HEK293 (cell line): ENCODE results near the gene CLTCL1.

ENCODE experiments used
- CTCF ChIA-PET: fragments of 350-600 bp; formaldehyde crosslinking; extraction: SDS; loops from one replicate; lab custom pipeline; 2021; ENCODE audit warnings: antibody characterized with exemption; lab: Yijun Ruan, JAX
- POLR2A ChIA-PET: fragments of 300-600 bp; formaldehyde crosslinking; extraction: SDS; loops from one replicate; lab custom pipeline; 2020; ENCODE audit warnings: antibody characterized with exemption, inconsistent platforms; lab: Yijun Ruan, JAX
- H3K27ac ChIP-seq: fragments of 200-500 bp; sonication (Bioruptor generic); 2 replicates; pipeline ENCODE4 v1.5.1; 2014; ENCODE audit warnings: low read depth, low read length, control low read depth, inconsistent platforms; ENCODE audit errors: extremely low read depth
- H3K36me3 ChIP-seq, 2 experiments: fragments of 200-500 bp in 1 of 2; sonication (Bioruptor generic) in 1 of 2; 1 replicate in 1 of 2; 2 replicates in 1 of 2; pipeline ENCODE4 v1.5.1; 2014 to 2017; ENCODE audit warnings: inconsistent platforms in 2 of 2, low read length in 2 of 2; ENCODE audit not compliant: control insufficient read depth in 2 of 2, insufficient read depth in 1 of 2
- H3K4me1 ChIP-seq: fragments of 200-500 bp; sonication (Bioruptor generic); 2 replicates; pipeline ENCODE4 v1.5.1; 2014; ENCODE audit warnings: mild to moderate bottlenecking, low read length, inconsistent platforms; ENCODE audit not compliant: control insufficient read depth, insufficient read depth
- H3K4me3 ChIP-seq: 2 replicates; pipeline ENCODE4 v1.5.1; 2011; ENCODE audit warnings: low read depth, mild to moderate bottlenecking, control low read depth, low read length, moderate library complexity
- H3K9me3 ChIP-seq: fragments of 200-500 bp; sonication (Bioruptor generic); 2 replicates; pipeline ENCODE4 v1.5.1; 2014; ENCODE audit warnings: low read depth, low read length, inconsistent platforms; ENCODE audit not compliant: control insufficient read depth, insufficient read depth
- GLIS2 ChIP-seq: fragments of 450-650 bp; formaldehyde crosslinking; IDR thresholded peaks from 2 replicates; pipeline ENCODE4 v1.5.1; 2016; ENCODE audit warnings: missing biosample characterization, missing genetic modification characterization
- HOXA7 ChIP-seq: sonication (generic); formaldehyde crosslinking; IDR thresholded peaks from 2 replicates; pipeline ENCODE4 v1.8.1; 2022; ENCODE audit warnings: missing genetic modification reagents, borderline replicate concordance
- HOXD13 ChIP-seq: sonication (generic); formaldehyde crosslinking; IDR thresholded peaks from 2 replicates; pipeline ENCODE4 v1.8.0; 2022; ENCODE audit warnings: missing genetic modification reagents, borderline replicate concordance
- INSM2 ChIP-seq: fragments of 450-650 bp; formaldehyde crosslinking; IDR thresholded peaks from 2 replicates; pipeline ENCODE4 v1.5.1; 2016; ENCODE audit warnings: missing biosample characterization, missing genetic modification characterization
- KLF16 ChIP-seq: fragments of 450-650 bp; formaldehyde crosslinking; IDR thresholded peaks from 2 replicates; pipeline ENCODE4 v1.5.1; 2017; ENCODE audit warnings: missing biosample characterization, missing genetic modification characterization
- SCRT1 ChIP-seq: fragments of 450-650 bp; formaldehyde crosslinking; IDR thresholded peaks from 2 replicates; pipeline ENCODE4 v1.5.1; 2016; ENCODE audit warnings: missing biosample characterization, missing genetic modification characterization, borderline replicate concordance
- SCRT2 ChIP-seq: fragments of 450-650 bp; formaldehyde crosslinking; IDR thresholded peaks from 2 replicates; pipeline ENCODE4 v1.5.1; 2016; ENCODE audit warnings: missing biosample characterization, missing genetic modification characterization
- ZBTB20 ChIP-seq: fragments of 450-650 bp; formaldehyde crosslinking; IDR thresholded peaks from 2 replicates; pipeline ENCODE4 v1.5.1; 2016; ENCODE audit warnings: missing biosample characterization, missing genetic modification characterization
- ZFP3 ChIP-seq: fragments of 450-650 bp; formaldehyde crosslinking; IDR thresholded peaks from 2 replicates; pipeline ENCODE4 v1.5.1; 2016; ENCODE audit warnings: low read depth, missing biosample characterization, missing genetic modification characterization
- ZFP37 ChIP-seq: fragments of 450-650 bp; formaldehyde crosslinking; IDR thresholded peaks from 2 replicates; pipeline ENCODE4 v1.5.1; 2016; ENCODE audit warnings: missing biosample characterization, missing genetic modification characterization
- ZNF140 ChIP-seq: fragments of 450-650 bp; formaldehyde crosslinking; IDR thresholded peaks from 2 replicates; pipeline ENCODE4 v1.5.1; 2016; ENCODE audit warnings: missing biosample characterization, missing genetic modification characterization
- ZNF155 ChIP-seq: fragments of 450-650 bp; formaldehyde crosslinking; IDR thresholded peaks from 2 replicates; pipeline ENCODE4 v1.5.1; 2016; ENCODE audit warnings: missing biosample characterization, missing genetic modification characterization
- ZNF311 ChIP-seq: fragments of 450-650 bp; formaldehyde crosslinking; IDR thresholded peaks from 2 replicates; pipeline ENCODE4 v1.5.1; 2017; ENCODE audit warnings: missing biosample characterization, missing genetic modification characterization, borderline replicate concordance
- ZNF341 ChIP-seq: fragments of 450-650 bp; formaldehyde crosslinking; IDR thresholded peaks from 2 replicates; pipeline ENCODE4; 2016; ENCODE audit warnings: low read depth, missing biosample characterization, missing genetic modification characterization
- ZNF404 ChIP-seq: fragments of 450-650 bp; formaldehyde crosslinking; IDR thresholded peaks from 2 replicates; pipeline ENCODE4 v1.5.1; 2017; ENCODE audit warnings: missing biosample characterization, missing genetic modification characterization
- ZNF473 ChIP-seq: fragments of 450-650 bp; formaldehyde crosslinking; IDR thresholded peaks from 2 replicates; pipeline ENCODE4 v1.5.1; 2017; ENCODE audit warnings: missing biosample characterization, missing genetic modification characterization
- ZNF488 ChIP-seq: fragments of 450-650 bp; formaldehyde crosslinking; IDR thresholded peaks from 2 replicates; pipeline ENCODE4 v1.5.1; 2016; ENCODE audit warnings: missing biosample characterization, missing genetic modification characterization
- ZNF514 ChIP-seq: fragments of 450-650 bp; formaldehyde crosslinking; IDR thresholded peaks from 2 replicates; pipeline ENCODE4 v1.5.1; 2016; ENCODE audit warnings: missing biosample characterization, missing genetic modification characterization
- ZNF549 ChIP-seq: fragments of 450-650 bp; IDR thresholded peaks from 2 replicates; pipeline ENCODE4 v1.5.1; 2018; ENCODE audit warnings: missing biosample characterization, missing genetic modification characterization, mild to moderate bottlenecking, inconsistent platforms, moderate library complexity
- ZNF561 ChIP-seq: fragments of 450-650 bp; IDR thresholded peaks from 2 replicates; pipeline ENCODE4 v1.5.1; 2018; ENCODE audit warnings: missing biosample characterization, missing genetic modification characterization, borderline replicate concordance
- ZNF600 ChIP-seq: fragments of 450-650 bp; formaldehyde crosslinking; IDR thresholded peaks from 2 replicates; pipeline ENCODE4 v1.5.1; 2016; ENCODE audit warnings: missing biosample characterization, missing genetic modification characterization
- ZNF621 ChIP-seq: fragments of 450-650 bp; formaldehyde crosslinking; IDR thresholded peaks from 2 replicates; pipeline ENCODE4 v1.5.1; 2017; ENCODE audit warnings: missing biosample characterization, missing genetic modification characterization
- ZNF658 ChIP-seq: fragments of 450-650 bp; formaldehyde crosslinking; IDR thresholded peaks from 2 replicates; pipeline ENCODE4; 2016; ENCODE audit warnings: missing biosample characterization, missing genetic modification characterization
- TF ChIP-seq, protein P1 (sequence below): fragments of 450-650 bp; formaldehyde crosslinking; IDR thresholded peaks from 2 replicates; pipeline ENCODE4 v1.5.1; 2016; ENCODE audit warnings: missing biosample characterization, missing genetic modification characterization, borderline replicate concordance
- TF ChIP-seq, protein P2 (sequence below): fragments of 450-650 bp; formaldehyde crosslinking; IDR thresholded peaks from 2 replicates; pipeline ENCODE4 v1.5.1; 2016; ENCODE audit warnings: missing biosample characterization, missing genetic modification characterization
- TF ChIP-seq, protein P3 (sequence below): fragments of 450-650 bp; IDR thresholded peaks from 2 replicates; pipeline ENCODE4 v1.5.1; 2018; ENCODE audit warnings: missing biosample characterization, missing genetic modification characterization

Gene CLTCL1

DNA sequence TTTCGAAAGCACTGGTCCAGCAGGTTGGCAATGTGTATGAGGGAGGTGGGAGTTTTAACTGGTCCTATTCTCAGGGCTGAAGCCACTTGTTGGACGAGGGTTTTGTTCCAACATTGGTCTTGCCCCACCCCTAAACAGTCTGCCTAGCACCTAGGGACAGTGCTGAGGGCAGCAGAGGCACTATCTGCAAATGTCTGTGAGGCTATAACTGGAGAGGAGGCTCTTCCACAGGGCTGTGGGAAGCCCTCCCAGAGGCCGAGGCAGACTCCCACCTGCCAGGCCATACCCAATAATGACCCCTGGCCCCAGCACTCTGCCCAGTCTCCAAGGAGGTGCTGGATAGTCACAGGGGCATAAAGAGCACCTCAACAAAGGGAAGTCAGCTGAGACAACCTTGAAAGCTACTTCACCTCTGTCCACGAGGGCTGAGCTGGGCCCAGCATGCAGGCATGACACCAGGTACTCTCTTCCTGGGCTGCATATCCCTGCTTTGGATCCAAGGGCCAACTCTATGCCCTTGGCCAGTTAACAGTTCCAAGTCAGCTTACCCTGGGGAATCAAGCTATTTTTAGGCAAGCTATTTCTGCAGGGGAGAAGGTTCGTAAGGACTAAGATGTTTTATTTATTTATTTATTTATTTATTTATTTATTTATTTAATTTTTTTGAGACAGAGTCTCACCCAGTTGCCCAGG lies 72.8 kb downstream of the CLTCL1 start (continued):
- no peak for TF ChIP-seq INSM2 (tag by site-specific recombination)
- TF ChIP-seq ZNF341, result peak; percentile 26; the same call in 1 of the 2 replicates

- Histone ChIP-seq H3K4me1 (peaks cover 4% of the 10 kb centered on the region; the same call in 1 of the 2 replicates), H3K4me3 (no peak overlapping the region), H3K36me3 (peaks cover 0 to 43% of the 10 kb centered on the region in 2 experiments; a peak in 1 of 3 replicates), H3K9me3 (no peaks in the 10 kb centered on the region), H3K27ac (no peak overlapping the region)
- TF ChIP-seq ZNF488 (tag by site-specific recombination), result no peak
- TF ChIP-seq, protein P1, sequence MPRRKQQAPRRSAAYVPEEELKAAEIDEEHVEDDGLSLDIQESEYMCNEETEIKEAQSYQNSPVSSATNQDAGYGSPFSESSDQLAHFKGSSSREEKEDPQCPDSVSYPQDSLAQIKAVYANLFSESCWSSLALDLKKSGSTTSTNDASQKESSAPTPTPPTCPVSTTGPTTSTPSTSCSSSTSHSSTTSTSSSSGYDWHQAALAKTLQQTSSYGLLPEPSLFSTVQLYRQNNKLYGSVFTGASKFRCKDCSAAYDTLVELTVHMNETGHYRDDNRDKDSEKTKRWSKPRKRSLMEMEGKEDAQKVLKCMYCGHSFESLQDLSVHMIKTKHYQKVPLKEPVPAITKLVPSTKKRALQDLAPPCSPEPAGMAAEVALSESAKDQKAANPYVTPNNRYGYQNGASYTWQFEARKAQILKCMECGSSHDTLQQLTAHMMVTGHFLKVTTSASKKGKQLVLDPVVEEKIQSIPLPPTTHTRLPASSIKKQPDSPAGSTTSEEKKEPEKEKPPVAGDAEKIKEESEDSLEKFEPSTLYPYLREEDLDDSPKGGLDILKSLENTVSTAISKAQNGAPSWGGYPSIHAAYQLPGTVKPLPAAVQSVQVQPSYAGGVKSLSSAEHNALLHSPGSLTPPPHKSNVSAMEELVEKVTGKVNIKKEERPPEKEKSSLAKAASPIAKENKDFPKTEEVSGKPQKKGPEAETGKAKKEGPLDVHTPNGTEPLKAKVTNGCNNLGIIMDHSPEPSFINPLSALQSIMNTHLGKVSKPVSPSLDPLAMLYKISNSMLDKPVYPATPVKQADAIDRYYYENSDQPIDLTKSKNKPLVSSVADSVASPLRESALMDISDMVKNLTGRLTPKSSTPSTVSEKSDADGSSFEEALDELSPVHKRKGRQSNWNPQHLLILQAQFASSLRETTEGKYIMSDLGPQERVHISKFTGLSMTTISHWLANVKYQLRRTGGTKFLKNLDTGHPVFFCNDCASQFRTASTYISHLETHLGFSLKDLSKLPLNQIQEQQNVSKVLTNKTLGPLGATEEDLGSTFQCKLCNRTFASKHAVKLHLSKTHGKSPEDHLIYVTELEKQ, result no peak
- no peak for TF ChIP-seq GLIS2 (tag by site-specific recombination)
- no peak for TF ChIP-seq HOXA7
- TF ChIP-seq ZBTB20, result no peak
- no peak for TF ChIP-seq KLF16 (tag by site-specific recombination)
- no peak for TF ChIP-seq ZFP3
- no peak for TF ChIP-seq ZNF311
- no peak for TF ChIP-seq HOXD13 (CRISPR knock-in tag)
- TF ChIP-seq ZNF561 (tag by site-specific recombination), result no peak
- no peak for TF ChIP-seq ZNF404 (tag by site-specific recombination)
- TF ChIP-seq ZNF658 (tag by site-specific recombination), result no peak
- no peak for TF ChIP-seq ZNF549 (tag by site-specific recombination)
- POLR2A ChIA-PET, result no interaction called here
- CTCF ChIA-PET, result interaction anchor here (0.7 kb wide), 1 partner anchor 140 kb away, joined by 3 read pairs; no protein-coding TSS in a partner anchor
Observed at GRCh38 chr22:19216579-19216978, 74.9 kb downstream of the CLTCL1 start.

DNA sequence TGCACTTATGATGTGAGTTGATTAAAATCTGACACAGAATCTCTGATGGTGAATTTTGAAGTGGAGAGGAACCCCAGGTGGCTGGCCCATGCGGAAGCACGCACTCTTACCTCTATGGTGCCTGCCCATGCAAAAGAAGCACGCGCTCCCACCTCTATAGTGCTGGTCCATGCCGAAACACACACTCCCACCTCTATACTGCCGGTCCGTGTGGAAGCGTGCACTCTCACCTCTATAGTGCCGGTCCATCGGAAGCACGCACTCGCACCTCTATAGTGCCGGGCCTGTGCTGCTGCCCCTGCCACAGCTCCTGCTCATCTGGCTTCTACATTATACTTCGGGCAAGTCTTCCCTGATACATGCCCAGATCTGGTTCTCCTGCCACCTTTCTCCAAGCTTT lies 76.2 kb downstream of the CLTCL1 start:
- ChIA-PET POLR2A (no interaction called here), CTCF (interaction anchor here (0.9 kb wide), 2 partner anchors 36 to 104 kb away, joined by 4 to 8 read pairs; no protein-coding TSS in a partner anchor)
- Histone ChIP-seq H3K27ac (no peak overlapping the region), H3K9me3 (no peaks in the 10 kb centered on the region), H3K4me1 (peaks cover 4% of the 10 kb centered on the region; the same call in 1 of the 2 replicates), H3K36me3 (peaks cover 0 to 31% of the 10 kb centered on the region in 2 experiments; a peak in 1 of 3 replicates), H3K4me3 (no peak overlapping the region)
- TF ChIP-seq ZNF514 (tag by site-specific recombination) (no peak), ZNF140 (tag by site-specific recombination) (no peak), SCRT2 (tag by site-specific recombination) (no peak), SCRT1 (tag by site-specific recombination) (no peak), ZNF155 (tag by site-specific recombination) (no peak), ZNF404 (tag by site-specific recombination) (no peak), ZNF600 (no peak), ZFP37 (tag by site-specific recombination) (no peak), ZNF473 (no peak), ZNF621 (tag by site-specific recombination) (no peak)
- TF ChIP-seq, protein P2, sequence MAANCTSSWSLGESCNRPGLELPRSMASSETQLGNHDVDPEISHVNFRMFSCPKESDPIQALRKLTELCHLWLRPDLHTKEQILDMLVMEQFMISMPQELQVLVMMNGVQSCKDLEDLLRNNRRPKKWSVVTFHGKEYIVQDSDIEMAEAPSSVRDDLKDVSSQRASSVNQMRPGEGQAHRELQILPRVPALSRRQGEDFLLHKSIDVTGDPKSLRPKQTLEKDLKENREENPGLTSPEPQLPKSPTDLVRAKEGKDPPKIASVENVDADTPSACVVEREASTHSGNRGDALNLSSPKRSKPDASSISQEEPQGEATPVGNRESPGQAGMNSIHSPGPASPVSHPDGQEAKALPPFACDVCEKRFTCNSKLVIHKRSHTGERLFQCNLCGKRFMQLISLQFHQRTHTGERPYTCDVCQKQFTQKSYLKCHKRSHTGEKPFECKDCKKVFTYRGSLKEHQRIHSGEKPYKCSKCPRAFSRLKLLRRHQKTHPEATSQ (tag by site-specific recombination), result no peak
- TF ChIP-seq, protein P3, sequence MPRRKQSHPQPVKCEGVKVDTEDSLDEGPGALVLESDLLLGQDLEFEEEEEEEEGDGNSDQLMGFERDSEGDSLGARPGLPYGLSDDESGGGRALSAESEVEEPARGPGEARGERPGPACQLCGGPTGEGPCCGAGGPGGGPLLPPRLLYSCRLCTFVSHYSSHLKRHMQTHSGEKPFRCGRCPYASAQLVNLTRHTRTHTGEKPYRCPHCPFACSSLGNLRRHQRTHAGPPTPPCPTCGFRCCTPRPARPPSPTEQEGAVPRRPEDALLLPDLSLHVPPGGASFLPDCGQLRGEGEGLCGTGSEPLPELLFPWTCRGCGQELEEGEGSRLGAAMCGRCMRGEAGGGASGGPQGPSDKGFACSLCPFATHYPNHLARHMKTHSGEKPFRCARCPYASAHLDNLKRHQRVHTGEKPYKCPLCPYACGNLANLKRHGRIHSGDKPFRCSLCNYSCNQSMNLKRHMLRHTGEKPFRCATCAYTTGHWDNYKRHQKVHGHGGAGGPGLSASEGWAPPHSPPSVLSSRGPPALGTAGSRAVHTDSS (tag by site-specific recombination), result no peak
